ENCODE results near the gene SCGB1C2.
"Not testable (repeated sequence)": the region's sequence is repeated elsewhere in the genome, so short reads cannot be mapped to it uniquely, and the experiment has no call there.

Gene SCGB1C2

GRCh38 chr17:137166-137807 lies at the start of gene SCGB1C2:
SCGB1C2 (plus strand) TSS chr17:137569; CDS start chr17:137591, 22 bp downstream.
- DNase-seq (ENCODE audit: low read depth): not testable (repeated sequence)

GRCh38 chr17:113111-113510 lies 24.3 kb upstream of the SCGB1C2 start:
- not testable (repeated sequence) for DNase-seq (ENCODE audit: low read depth)

- DNase-seq (ENCODE audit: low read depth): not testable (repeated sequence)
These were observed 18.9 kb upstream of the SCGB1C2 start for GRCh38 chr17:118339-118917.

GRCh38 chr17:133932-134331 lies 3.4 kb upstream of the SCGB1C2 start:
- not testable (repeated sequence) for DNase-seq (ENCODE audit: low read depth)

GRCh38 chr17:134332-134785 lies 3.0 kb upstream of the SCGB1C2 start:
- DNase-seq (ENCODE audit: low read depth): not testable (repeated sequence)

GRCh38 chr17:135022-135421 lies 2.3 kb upstream of the SCGB1C2 start:
- DNase-seq (ENCODE audit: low read depth): not testable (repeated sequence)

- not testable (repeated sequence) for DNase-seq (ENCODE audit: low read depth)
These were observed 1.5 kb upstream of the SCGB1C2 start for GRCh38 chr17:135895-136294.

- peak; percentile 51 for DNase-seq (ENCODE audit: low read depth)
These were observed 838 bp upstream of the SCGB1C2 start for GRCh38 chr17:136531-136930.

- not testable (repeated sequence) for DNase-seq (ENCODE audit: low read depth)
These were observed 2.2 kb downstream of the SCGB1C2 start for GRCh38 chr17:139401-140205.

- no peak for DNase-seq (ENCODE audit: low read depth)
These were observed 4.8 kb downstream of the SCGB1C2 start for GRCh38 chr17:142102-142661.

- no peak for DNase-seq (ENCODE audit: low read depth)
These were observed 5.8 kb downstream of the SCGB1C2 start for GRCh38 chr17:142876-143784.

- DNase-seq (ENCODE audit: low read depth): peak; percentile 73
These were observed 6.5 kb downstream of the SCGB1C2 start for GRCh38 chr17:143785-144281.

GRCh38 chr17:144936-145670 lies 7.7 kb downstream of the SCGB1C2 start:
- DNase-seq (ENCODE audit: low read depth): no peak

- no peak for DNase-seq (ENCODE audit: low read depth)
These were observed 8.5 kb downstream of the SCGB1C2 start for GRCh38 chr17:145671-146541.

- DNase-seq (ENCODE audit: low read depth): no peak
These were observed 9.2 kb downstream of the SCGB1C2 start for GRCh38 chr17:146546-146945.

- no peak for DNase-seq (ENCODE audit: low read depth)
These were observed 9.8 kb downstream of the SCGB1C2 start for GRCh38 chr17:146983-147761.

GRCh38 chr17:147796-148740 lies 10.7 kb downstream of the SCGB1C2 start:
- DNase-seq (ENCODE audit: low read depth): no peak

GRCh38 chr17:148757-149156 lies 11.4 kb downstream of the SCGB1C2 start:
- no peak for DNase-seq (ENCODE audit: low read depth)
